K562 (cell line): Measurements from ENCODE around the gene MYOM1. TPM values are rescaled to one million over a fixed set of nuclear protein-coding genes. Genes with fewer than 3 reads are reported as not detected.

Experiments used
- ATAC-seq: fragments of 200-7000 bp; cut with Tn5 transposase; 3 replicates; pipeline ENCODE4 v1.9.1; 2020; ENCODE audit warnings: moderate library complexity
- BruUV-seq: library from RNA; stranded (reverse); fragments of 400-500 nt; replicated peaks from 2 replicates; lab custom pipeline; 2021; lab: Mats Ljungman, UMichigan
- CTCF ChIA-PET: fragments of 300-600 bp; formaldehyde crosslinking; extraction: SDS; loops from one replicate; lab custom pipeline; 2021; ENCODE audit warnings: low intra/inter-chr PET ratio; lab: Yijun Ruan, JAX
- POLR2A ChIA-PET: fragments of 300-600, 350-650 bp; sonication (Branson Sonifier 250); formaldehyde crosslinking; extraction: SDS; loops from one replicate; lab custom pipeline; 2021; ENCODE audit warnings: antibody characterized with exemption, inconsistent platforms; lab: Yijun Ruan, JAX
- DNase-seq, 4 experiments: peaks; one replicate each; pipeline versions ENCODE4 v3.0.0 to v3.0.0-alpha.2; 2011 to 2018; ENCODE audit warnings: low spot score in 3 of 4, mixed read lengths in 3 of 4; ENCODE audit errors: extremely low read depth in 1 of 4
- FAIRE-seq: peaks from 2 replicates; lab custom pipeline; 2011; peaks lifted over from hg19 to GRCh38; lab: Jason Lieb, UNC
- H2AFZ ChIP-seq: 2 replicates; pipeline ENCODE4 v1.6.0; 2011; ENCODE audit warnings: low read depth, low read length, control low read depth, inconsistent platforms
- H3K27ac ChIP-seq: fragments of 200-600 bp; 3 replicates; pipeline ENCODE4 v1.8.0; 2011; ENCODE audit warnings: low read depth, mild to moderate bottlenecking, control low read depth, inconsistent platforms, low read length, moderate library complexity, mixed read lengths; ENCODE audit errors: extremely low read depth
- H3K27me3 ChIP-seq, 2 experiments: fragments of 300-600 bp in 1 of 2; 2 replicates in 1 of 2; 3 replicates in 1 of 2; pipeline versions ENCODE4 v1.6.0 to v1.8.0; 2011; ENCODE audit warnings: inconsistent platforms in 2 of 2, low read length in 2 of 2, mild to moderate bottlenecking in 1 of 2, mixed read lengths in 1 of 2, moderate library complexity in 1 of 2; ENCODE audit not compliant: control insufficient read depth in 2 of 2, insufficient read depth in 2 of 2
- H3K36me3 ChIP-seq: fragments of 300-600 bp; 3 replicates; pipeline ENCODE4 v1.8.0; 2011; ENCODE audit warnings: mild to moderate bottlenecking, low read length, inconsistent platforms; ENCODE audit not compliant: control insufficient read depth, insufficient read depth
- H3K4me1 ChIP-seq, 2 experiments: fragments of 200-600 bp in 1 of 2; replicated peaks in 1 of 2; 2 replicates in 1 of 2; 3 replicates in 1 of 2; pipeline versions ENCODE4 v1.5.1 to v1.8.0; 2011; ENCODE audit warnings: inconsistent platforms in 2 of 2, low read length in 2 of 2, mild to moderate bottlenecking in 1 of 2, mixed read lengths in 1 of 2, moderate library complexity in 1 of 2; ENCODE audit not compliant: control insufficient read depth in 2 of 2, insufficient read depth in 2 of 2
- H3K4me2 ChIP-seq: 2 replicates; pipeline ENCODE4 v1.6.1; 2011; ENCODE audit warnings: low read length, control low read depth, inconsistent platforms, mixed read lengths; ENCODE audit not compliant: insufficient read depth
- H3K4me3 ChIP-seq: fragments of 200-600 bp; sonication (generic), shearing (Covaris generic); 2 replicates; pipeline ENCODE4 v1.5.1; 2016; ENCODE audit warnings: control low read depth, inconsistent platforms
- H3K79me2 ChIP-seq: fragments of 200-600 bp; 3 replicates; pipeline ENCODE4 v1.8.0; 2011; ENCODE audit warnings: low read length, inconsistent platforms; ENCODE audit not compliant: control insufficient read depth, insufficient read depth
- H3K9ac ChIP-seq, 2 experiments: 2 replicates each; pipeline versions ENCODE4 v1.6.0 to v1.6.1; 2011; ENCODE audit warnings: low read depth in 2 of 2, low read length in 2 of 2, control low read depth in 1 of 2, inconsistent platforms in 1 of 2, mild to moderate bottlenecking in 1 of 2, mixed read lengths in 1 of 2; ENCODE audit not compliant: insufficient read depth in 1 of 2
- H3K9me1 ChIP-seq: one replicate; pipeline ENCODE4 v1.6.0; 2011; ENCODE audit warnings: inconsistent platforms, mild to moderate bottlenecking, low read length, moderate library complexity; ENCODE audit not compliant: control insufficient read depth, insufficient read depth
- H3K9me3 ChIP-seq: replicated peaks from 2 replicates; pipeline ENCODE4 v1.5.1; 2011; ENCODE audit warnings: low read depth, low read length, inconsistent platforms; ENCODE audit not compliant: control insufficient read depth, insufficient read depth
- H4K20me1 ChIP-seq: replicated peaks from 2 replicates; pipeline ENCODE4 v1.6.1; 2011; ENCODE audit warnings: low read length, inconsistent platforms, mixed read lengths; ENCODE audit not compliant: control insufficient read depth, insufficient read depth
- CXXC5 ChIP-seq: fragments of 250-450 bp; sonication (Bioruptor Pico); IDR thresholded peaks from 2 replicates; pipeline ENCODE4 v1.8.0; 2022; ENCODE audit warnings: inconsistent platforms, mild to moderate bottlenecking, moderate library complexity
- ETV5 ChIP-seq: sonication (generic); formaldehyde crosslinking; IDR thresholded peaks from 2 replicates; pipeline ENCODE4 v1.4.0; 2020; ENCODE audit warnings: low read depth, mild to moderate bottlenecking, missing genetic modification reagents
- GABPB1 ChIP-seq: sonication (generic); formaldehyde crosslinking; IDR thresholded peaks from 2 replicates; pipeline ENCODE4 v1.8.0; 2022; ENCODE audit warnings: mild to moderate bottlenecking, missing genetic modification reagents
- MBD2 ChIP-seq: sonication (generic); IDR thresholded peaks from 2 replicates; pipeline ENCODE4 v1.6.1; 2016; ENCODE audit warnings: low read depth, borderline replicate concordance
- TFAM ChIP-seq: fragments of 250-450 bp; sonication (Bioruptor Pico); conservative IDR thresholded peaks from 2 replicates; pipeline ENCODE4 v1.5.0; 2021; ENCODE audit warnings: mild to moderate bottlenecking, moderate library complexity
- ZBED1 ChIP-seq: IDR thresholded peaks from 2 replicates; pipeline ENCODE4 v1.6.1; 2014
- WGBS: fragments of 100-300 bp; shearing (Covaris generic); methylation state at CpG from one replicate; pipeline ENCODE4 v1.1.6; 2016; ENCODE audit warnings: low coverage, mixed read lengths; ENCODE audit not compliant: insufficient coverage; ENCODE audit errors: missing lambda C conversion rate; 5-methylcytosine and 5-hydroxymethylcytosine counted together
- in situ Hi-C: fragments of 300-500 bp; cut with MboI; formaldehyde crosslinking; loops from 4 replicates; pipeline ENCODE4 v1.15.0; 2018; ENCODE audit warnings: inconsistent platforms, mixed read lengths
- intact Hi-C: fragments of 100-400 bp; cut with micrococcal nuclease; formaldehyde crosslinking; loops from 2 replicates; pipeline ENCODE4 v1.14.2; 2022
- polyA plus RNA-seq, 8 experiments: library from polyadenylated mRNA; depleted of rRNA in 4 of 8; stranded (reverse) in 5 of 8; unstranded in 3 of 8; fragments of >200 nt; fragmentation: Nextera tagmentation in 2 of 8; fragmentation: Illumina TruSeq in 1 of 8; extraction: Ambion mirVana in 2 of 8; extraction: Trizol in 1 of 8; gene quantifications; 2 replicates each; pipeline versions ENCODE4 v1.2.1 to v1.2.3, GENCODE V29; 2011 to 2014; ENCODE audit warnings: inconsistent platforms in 1 of 8, missing spikeins in 1 of 8
- total RNA-seq, 7 experiments: library from RNA; depleted of rRNA in 6 of 7; stranded (reverse); fragments of >200 nt in 6 of 7; fragmentation: Illumina TruSeq in 2 of 7; extraction: Trizol in 2 of 7; gene quantifications; 2 replicates each; pipeline versions ENCODE4 v1.2.1 to v1.2.3, GENCODE V29; 2011 to 2021; ENCODE audit warnings: low replicate concordance in 1 of 7
- TF ChIP-seq, protein P1 (sequence below): fragments of 250-450 bp; sonication (Bioruptor Pico); IDR thresholded peaks from 2 replicates; pipeline ENCODE4 v1.4.0; 2020; ENCODE audit warnings: borderline replicate concordance

Gene MYOM1
- total and polyA plus RNA-seq, 9 of the 15 experiments (the other 6 are each of a cell fraction or from before 2014, with no cell fraction given): 0.01 to 0.62 (median 0.25) TPM

DNA sequence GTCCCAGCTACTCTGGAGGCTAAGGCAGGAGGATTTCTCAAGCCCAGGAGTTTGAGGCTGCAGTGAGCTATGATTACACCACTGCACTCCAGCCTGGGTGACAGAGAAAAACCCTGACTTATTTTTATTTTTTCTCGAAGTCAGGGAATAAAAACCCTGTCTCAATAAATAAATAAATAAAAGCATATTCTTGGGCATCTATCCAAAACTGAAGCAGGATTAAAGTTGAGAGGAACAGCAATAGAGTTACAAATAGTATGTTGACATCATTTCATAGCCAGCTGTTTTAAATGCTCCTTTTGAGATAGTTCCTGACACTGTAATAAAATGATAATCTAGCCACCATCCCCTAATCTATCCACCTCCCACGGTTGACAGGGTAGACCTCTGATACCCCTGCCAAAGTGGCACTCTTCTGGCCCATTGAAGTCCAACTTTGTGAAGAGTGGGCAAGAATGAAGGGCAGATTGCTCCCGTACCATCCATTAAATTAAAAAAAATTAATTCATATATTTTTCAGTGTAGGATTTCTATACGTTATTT lies 164.5 kb downstream of the MYOM1 start:
- H3K4me3 ChIP-seq: no peak overlapping the region
- H3K9me3 ChIP-seq: no peaks in the 10 kb centered on the region; the same call in 1 of the 2 replicates
- no peak overlapping the region for H3K4me2 ChIP-seq
- in situ Hi-C loops: no loop called here
- DNase-seq (no peak), ATAC-seq (no peak), FAIRE-seq (no peak)
- H2AFZ ChIP-seq: no peak overlapping the region
- ChIA-PET POLR2A (interaction anchor here (0.8 to 1.9 kb wide), 6 partner anchors 8 to 191 kb away, joined by 3 to 8 read pairs (median 3); no protein-coding TSS in a partner anchor), CTCF (no interaction called here)
- TF ChIP-seq MBD2: no peak
- no peak for TF ChIP-seq ZBED1
- no peak for TF ChIP-seq CXXC5
- no peak for TF ChIP-seq ETV5
- TF ChIP-seq TFAM: no peak
- no peak for TF ChIP-seq GABPB1 (CRISPR knock-in tag)
- TF ChIP-seq, protein P1, sequence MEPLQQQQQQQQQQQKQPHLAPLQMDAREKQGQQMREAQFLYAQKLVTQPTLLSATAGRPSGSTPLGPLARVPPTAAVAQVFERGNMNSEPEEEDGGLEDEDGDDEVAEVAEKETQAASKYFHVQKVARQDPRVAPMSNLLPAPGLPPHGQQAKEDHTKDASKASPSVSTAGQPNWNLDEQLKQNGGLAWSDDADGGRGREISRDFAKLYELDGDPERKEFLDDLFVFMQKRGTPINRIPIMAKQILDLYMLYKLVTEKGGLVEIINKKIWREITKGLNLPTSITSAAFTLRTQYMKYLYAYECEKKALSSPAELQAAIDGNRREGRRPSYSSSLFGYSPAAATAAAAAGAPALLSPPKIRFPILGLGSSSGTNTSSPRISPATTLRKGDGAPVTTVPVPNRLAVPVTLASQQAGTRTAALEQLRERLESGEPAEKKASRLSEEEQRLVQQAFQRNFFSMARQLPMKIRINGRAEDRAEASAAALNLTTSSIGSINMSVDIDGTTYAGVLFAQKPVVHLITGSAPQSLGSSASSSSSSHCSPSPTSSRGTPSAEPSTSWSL: no peak
- H3K9ac ChIP-seq: no peak overlapping the region
- H3K27me3 ChIP-seq: no peaks in the 10 kb centered on the region
- BruUV-seq: no TSS peak
- WGBS: 27% methylated on average over 4 of the region's 4 CpGs
- no peaks in the 10 kb centered on the region; a peak in 1 of 5 replicates for H3K4me1 ChIP-seq
- H3K79me2 ChIP-seq: no peaks in the 10 kb centered on the region
- H3K36me3 ChIP-seq: no peaks in the 10 kb centered on the region
- intact Hi-C loops: no loop called here
- H4K20me1 ChIP-seq: no peaks in the 10 kb centered on the region
- no peaks in the 10 kb centered on the region for H3K9me1 ChIP-seq
- H3K27ac ChIP-seq: no peak overlapping the region
